H9 (cell line): Measurements from ENCODE around the gene TTC39C. TPM values are rescaled to one million over a fixed set of nuclear protein-coding genes. Genes with fewer than 3 reads are reported as not detected.

ENCODE experiments used
- DNase-seq: peaks from one replicate; pipeline ENCODE4 v3.0.0-alpha.2; 2017
- H2AFZ ChIP-seq: one replicate; pipeline ENCODE4 v1.6.1; 2013; ENCODE audit warnings: mild to moderate bottlenecking, low read length, control low read depth, moderate library complexity
- H2AK5ac ChIP-seq: 2 replicates; pipeline ENCODE4 v1.6.1; 2013; ENCODE audit warnings: low read length, control low read depth, mixed read lengths; ENCODE audit not compliant: insufficient read length
- H2BK120ac ChIP-seq: one replicate; pipeline ENCODE4 v1.6.1; 2013; ENCODE audit warnings: low read depth, mild to moderate bottlenecking, low read length, control low read depth, inconsistent platforms; ENCODE audit not compliant: poor library complexity, severe bottlenecking
- H2BK12ac ChIP-seq: 2 replicates; pipeline ENCODE4 v1.6.1; 2013; ENCODE audit warnings: low read length, control low read depth, mixed read lengths, low read depth; ENCODE audit not compliant: insufficient read length
- H2BK15ac ChIP-seq: 2 replicates; pipeline ENCODE4 v1.6.1; 2013; ENCODE audit warnings: low read depth, low read length, control low read depth
- H2BK20ac ChIP-seq: one replicate; pipeline ENCODE4 v1.6.1; 2013; ENCODE audit warnings: low read depth, mild to moderate bottlenecking, low read length, control low read depth, inconsistent platforms; ENCODE audit not compliant: poor library complexity, severe bottlenecking
- H2BK5ac ChIP-seq: 2 replicates; pipeline ENCODE4 v1.6.1; 2013; ENCODE audit warnings: low read length, control low read depth, mixed read lengths; ENCODE audit not compliant: insufficient read length
- H3K14ac ChIP-seq: 2 replicates; pipeline ENCODE4 v1.6.1; 2013; ENCODE audit warnings: low read length, control low read depth; ENCODE audit not compliant: insufficient read depth
- H3K18ac ChIP-seq: 2 replicates; pipeline ENCODE4 v1.6.1; 2013; ENCODE audit warnings: low read depth, mild to moderate bottlenecking, mixed read lengths, low read length, control low read depth; ENCODE audit not compliant: insufficient read length
- H3K23ac ChIP-seq: 2 replicates; pipeline ENCODE4 v1.6.1; 2013; ENCODE audit warnings: low read length, control low read depth, mixed read lengths, low read depth; ENCODE audit not compliant: insufficient read length
- H3K23me2 ChIP-seq: 2 replicates; pipeline ENCODE4 v1.6.1; 2013; ENCODE audit warnings: low read depth, mild to moderate bottlenecking, mixed read lengths, low read length, control low read depth; ENCODE audit not compliant: insufficient read length, poor library complexity, severe bottlenecking
- H3K27ac ChIP-seq: 2 replicates; pipeline ENCODE4 v1.5.1; 2013; ENCODE audit warnings: low read length, control low read depth, mixed read lengths, low read depth; ENCODE audit not compliant: insufficient read length
- H3K27me3 ChIP-seq: 2 replicates; pipeline ENCODE4 v1.6.1; 2013; ENCODE audit warnings: low read length, control low read depth, inconsistent platforms; ENCODE audit not compliant: insufficient read depth
- H3K4ac ChIP-seq: 2 replicates; pipeline ENCODE4 v1.6.1; 2013; ENCODE audit warnings: low read depth, mild to moderate bottlenecking, control low read depth, inconsistent platforms, low read length, moderate library complexity
- H3K4me1 ChIP-seq: 2 replicates; pipeline ENCODE4 v1.6.1; 2013; ENCODE audit warnings: low read length, control low read depth, inconsistent platforms; ENCODE audit not compliant: insufficient read depth
- H3K4me2 ChIP-seq: 2 replicates; pipeline ENCODE4 v1.6.1; 2013; ENCODE audit warnings: low read length, control low read depth, mixed read lengths; ENCODE audit not compliant: insufficient read length, insufficient read depth
- H3K56ac ChIP-seq: 2 replicates; pipeline ENCODE4 v1.6.1; 2013; ENCODE audit warnings: low read depth, mild to moderate bottlenecking, mixed read lengths, low read length, control low read depth; ENCODE audit not compliant: insufficient read length
- H3K79me1 ChIP-seq: 2 replicates; pipeline ENCODE4 v1.6.1; 2013; ENCODE audit warnings: low read depth, mild to moderate bottlenecking, moderate library complexity, low read length, control low read depth, inconsistent platforms; ENCODE audit not compliant: insufficient read depth, poor library complexity, severe bottlenecking
- H3K79me2 ChIP-seq: 2 replicates; pipeline ENCODE4 v1.6.1; 2013; ENCODE audit warnings: low read length, control low read depth, inconsistent platforms; ENCODE audit not compliant: insufficient read depth
- H3K9ac ChIP-seq: 2 replicates; pipeline ENCODE4 v1.6.1; 2013; ENCODE audit warnings: low read length, control low read depth, mixed read lengths; ENCODE audit not compliant: insufficient read length; ENCODE audit errors: extremely low read depth
- H3K9me3 ChIP-seq: one replicate; pipeline ENCODE4 v1.6.1; 2013; ENCODE audit warnings: low read depth, low read length, inconsistent platforms; ENCODE audit not compliant: control insufficient read depth
- H3T11ph ChIP-seq: one replicate; pipeline ENCODE4 v1.6.1; 2013; ENCODE audit warnings: mild to moderate bottlenecking, low read length, control low read depth, inconsistent platforms
- H4K20me1 ChIP-seq: one replicate; pipeline ENCODE4 v1.6.1; 2013; ENCODE audit not compliant: control insufficient read depth, insufficient read length, insufficient read depth
- H4K5ac ChIP-seq: 2 replicates; pipeline ENCODE4 v1.6.1; 2013; ENCODE audit warnings: low read depth, mild to moderate bottlenecking, mixed read lengths, low read length, control low read depth; ENCODE audit not compliant: insufficient read length
- H4K8ac ChIP-seq: replicated peaks from 2 replicates; pipeline ENCODE4 v1.6.1; 2013; ENCODE audit warnings: low read length, control low read depth, mixed read lengths, low read depth; ENCODE audit not compliant: insufficient read length
- H4K91ac ChIP-seq: 2 replicates; pipeline ENCODE4 v1.6.1; 2013; ENCODE audit warnings: low read depth, mild to moderate bottlenecking, moderate library complexity, mixed read lengths, low read length, control low read depth; ENCODE audit not compliant: insufficient read length
- H3K27ac Mint-ChIP-seq, 3 experiments: 2 replicates in 2 of 3; 3 replicates in 1 of 3; pipeline ENCODE4 v1.8.0; 2020 to 2021; ENCODE audit warnings: mixed read lengths in 3 of 3, mild to moderate bottlenecking in 1 of 3, moderate library complexity in 1 of 3
- H3K27me3 Mint-ChIP-seq: 2 replicates; pipeline ENCODE4 v1.8.0; 2021; ENCODE audit warnings: low read depth, mild to moderate bottlenecking, moderate library complexity, mixed read lengths
- H3K36me3 Mint-ChIP-seq, 3 experiments: 2 replicates in 2 of 3; 3 replicates in 1 of 3; pipeline ENCODE4 v1.8.0; 2020 to 2021; ENCODE audit warnings: low read depth in 3 of 3, mixed read lengths in 3 of 3; ENCODE audit not compliant: insufficient read depth in 1 of 3
- H3K4me1 Mint-ChIP-seq, 2 experiments: 2 replicates each; pipeline ENCODE4 v1.8.0; 2020; ENCODE audit warnings: mixed read lengths in 2 of 2
- H3K4me3 Mint-ChIP-seq, 2 experiments: 2 replicates in 1 of 2; 3 replicates in 1 of 2; pipeline ENCODE4 v1.8.0; 2020 to 2021; ENCODE audit warnings: mild to moderate bottlenecking in 2 of 2, mixed read lengths in 2 of 2, moderate library complexity in 1 of 2
- H3K9me3 Mint-ChIP-seq, 2 experiments: 2 replicates in 1 of 2; 3 replicates in 1 of 2; pipeline ENCODE4 v1.8.0; 2020; ENCODE audit warnings: mild to moderate bottlenecking in 2 of 2, mixed read lengths in 2 of 2, moderate library complexity in 1 of 2
- CTCF ChIP-seq: fragments of 200-600 bp; sonication (generic); conservative IDR thresholded peaks from 3 replicates; pipeline ENCODE4 v1.8.0; 2021; ENCODE audit warnings: antibody characterized with exemption, mild to moderate bottlenecking
- WGBS: extraction: QIAGEN DNeasy Blood & Tissue Kit; methylation state at CpG from one replicate; pipeline ENCODE4 v1.1.7; 2013; ENCODE audit warnings: missing lambda C conversion rate, low lambda C conversion rate, mixed read lengths; ENCODE audit not compliant: insufficient read length; ENCODE audit errors: extremely low coverage; 5-methylcytosine and 5-hydroxymethylcytosine counted together
- total RNA-seq: library from RNA; stranded (reverse); gene quantifications from 2 replicates; pipeline ENCODE4 v1.2.1, GENCODE V29; 2021

The TTC39C gene
- total RNA-seq, 1 experiment from 2014 or later: 18.0 TPM

DNA sequence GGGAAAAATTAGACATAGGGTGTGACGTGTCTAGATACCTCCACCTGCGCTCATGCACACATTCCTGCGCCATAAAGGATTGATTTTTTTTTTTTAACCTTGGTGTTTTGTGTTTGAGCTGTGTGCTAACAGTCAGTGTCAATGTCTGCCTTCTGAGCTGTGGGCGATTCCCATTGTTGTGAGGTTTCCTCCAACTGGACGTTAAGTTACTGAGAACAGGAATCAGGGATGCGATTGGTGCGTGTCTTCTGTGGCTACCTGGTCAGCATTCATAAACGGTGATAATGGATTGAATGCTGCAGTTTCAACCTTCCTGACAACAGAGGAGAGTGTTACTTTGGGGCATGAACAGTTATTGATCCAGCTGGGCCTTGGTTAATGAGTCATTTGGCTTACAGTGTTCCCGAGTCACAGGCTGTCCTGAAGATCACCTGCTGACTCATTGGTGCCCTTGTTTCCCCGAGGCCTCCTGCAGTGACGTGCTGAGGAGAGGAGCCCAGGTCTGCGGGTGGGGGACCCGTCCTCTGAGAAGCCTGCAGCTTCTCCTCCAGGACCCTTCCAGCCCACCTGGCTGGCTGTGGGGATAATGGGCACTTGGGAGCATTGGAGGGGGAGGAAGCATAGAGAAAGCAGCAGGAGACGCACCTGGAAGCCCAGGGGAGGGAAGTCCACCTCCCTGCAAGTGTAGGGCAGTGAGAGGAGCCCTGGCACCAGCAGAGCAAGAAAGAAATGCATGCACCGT lies 98.5 kb downstream of the TTC39C start:
- Histone ChIP-seq H2AK5ac (no peak overlapping the region), H3K27me3 (no peaks in the 10 kb centered on the region), H3T11ph (no peak overlapping the region), H3K79me1 (no peaks in the 10 kb centered on the region), H3K56ac (no peak overlapping the region), H2AFZ (no peak overlapping the region), H2BK12ac (no peak overlapping the region), H2BK5ac (no peak overlapping the region), H4K91ac (no peak overlapping the region), H4K20me1 (no peaks in the 10 kb centered on the region), H3K23me2 (no peaks in the 10 kb centered on the region), H2BK20ac (no peak overlapping the region), H3K9ac (no peak overlapping the region), H4K5ac (no peak overlapping the region), H3K79me2 (no peaks in the 10 kb centered on the region), H3K14ac (no peak overlapping the region), H3K9me3 (no peaks in the 10 kb centered on the region), H2BK120ac (no peak overlapping the region), H3K4ac (no peak overlapping the region), H3K18ac (no peak overlapping the region), H4K8ac (no peak overlapping the region), H3K27ac (no peak overlapping the region), H3K4me2 (no peak overlapping the region), H3K23ac (no peak overlapping the region), H2BK15ac (no peak overlapping the region), H3K4me1 (no peaks in the 10 kb centered on the region)
- peaks cover 0 to 2% (median 0%) of the 10 kb centered on the region in 3 experiments; a peak in 2 of 7 replicates for H3K36me3 Mint-ChIP-seq
- no peak for TF ChIP-seq CTCF
- no peaks in the 10 kb centered on the region for H3K27me3 Mint-ChIP-seq
- no peak for DNase-seq
- H3K4me1 Mint-ChIP-seq: peaks cover 6 to 7% of the 10 kb centered on the region in 2 experiments
- H3K27ac Mint-ChIP-seq: peak overlapping the region in 2 of 3 experiments; percentile 14 to 77; a peak in 2 of 7 replicates
- WGBS: no CpG with 5 or more reads among the region's 15 CpGs
- H3K4me3 Mint-ChIP-seq: no peak overlapping the region
- no peaks in the 10 kb centered on the region for H3K9me3 Mint-ChIP-seq
